PC-9 (cell line): ENCODE data around the gene POP5. TPM values are rescaled to one million over a fixed set of nuclear protein-coding genes. Genes with fewer than 3 reads are reported as not detected.

ENCODE experiments used
- BruUV-seq: library from RNA; stranded (reverse); fragments of 400-500 nt; replicated peaks from 2 replicates; lab custom pipeline; 2021; lab: Mats Ljungman, UMichigan
- CTCF ChIA-PET: fragments of 300-600 bp; sonication (Branson Sonifier 250); formaldehyde crosslinking; loops from one replicate; lab custom pipeline; 2022; ENCODE audit warnings: antibody characterized with exemption; lab: Charles Lee
- POLR2A ChIA-PET: fragments of 300-600 bp; sonication (Branson Sonifier 250); formaldehyde crosslinking; loops from one replicate; lab custom pipeline; 2022; ENCODE audit warnings: antibody characterized with exemption; ENCODE audit not compliant: unreplicated experiment; lab: Charles Lee
- DNase-seq, 2 experiments: peaks; one replicate each; pipeline versions ENCODE4 v3.0.0 to v3.0.0-alpha.2; 2015 to 2022; ENCODE audit warnings: mixed read lengths in 1 of 2
- H2AFZ ChIP-seq: fragments of 200-600 bp; sonication (generic); 2 replicates; pipeline ENCODE4 v1.8.1; 2017; ENCODE audit warnings: antibody characterized with exemption
- H3F3A ChIP-seq: fragments of 200-600 bp; sonication (generic); 2 replicates; pipeline ENCODE4 v1.8.1; 2017; ENCODE audit warnings: antibody characterized with exemption, mild to moderate bottlenecking, low read depth; ENCODE audit not compliant: insufficient read depth
- H3K27ac ChIP-seq: fragments of 200-600 bp; sonication (generic); 2 replicates; pipeline ENCODE4 v1.6.1; 2016; ENCODE audit warnings: mixed run types
- H3K27me3 ChIP-seq: fragments of 200-600 bp; sonication (generic); 2 replicates; pipeline ENCODE4 v1.6.1; 2016; ENCODE audit warnings: low read depth, mixed run types; ENCODE audit not compliant: insufficient read depth
- H3K36me3 ChIP-seq: fragments of 200-600 bp; sonication (generic); 2 replicates; pipeline ENCODE4 v1.6.1; 2016; ENCODE audit warnings: low read depth, mixed run types
- H3K4me1 ChIP-seq: fragments of 200-600 bp; sonication (generic); replicated peaks from 2 replicates; pipeline ENCODE4 v1.6.1; 2016; ENCODE audit warnings: mixed run types; ENCODE audit not compliant: insufficient read depth
- H3K4me2 ChIP-seq: fragments of 200-600 bp; sonication (generic); 2 replicates; pipeline ENCODE4 v1.6.1; 2017; ENCODE audit warnings: mixed run types
- H3K4me3 ChIP-seq: fragments of 200-600 bp; sonication (generic); 2 replicates; pipeline ENCODE4 v1.6.1; 2016; ENCODE audit warnings: mixed run types
- H3K79me2 ChIP-seq: fragments of 200-600 bp; sonication (generic); 2 replicates; pipeline ENCODE4 v1.6.1; 2017; ENCODE audit warnings: low read depth, mixed run types
- H3K9me2 ChIP-seq: fragments of 200-600 bp; sonication (generic); 2 replicates; pipeline ENCODE4 v1.8.1; 2017; ENCODE audit warnings: mild to moderate bottlenecking; ENCODE audit not compliant: insufficient read depth
- H3K9me3 ChIP-seq: fragments of 200-600 bp; sonication (generic); 2 replicates; pipeline ENCODE4 v1.8.1; 2016; ENCODE audit warnings: low read depth; ENCODE audit not compliant: insufficient read depth
- H4K20me1 ChIP-seq: fragments of 200-600 bp; sonication (generic); 2 replicates; pipeline ENCODE4 v1.8.1; 2017; ENCODE audit not compliant: insufficient read depth
- EZH2 ChIP-seq: fragments of 200-600 bp; sonication (generic); IDR thresholded peaks from 2 replicates; pipeline ENCODE4 v1.8.0; 2017; ENCODE audit warnings: antibody characterized with exemption, low read depth
- intact Hi-C: fragments of 100-400 bp; cut with micrococcal nuclease; formaldehyde crosslinking; loops from one replicate; pipeline ENCODE4 v1.10.0; 2022; ENCODE audit not compliant: unreplicated experiment
- total RNA-seq: library from RNA; stranded (reverse); gene quantifications from 2 replicates; pipeline ENCODE4 v1.2.3, GENCODE V29; 2021
- TF ChIP-seq, protein P1 (sequence below): fragments of 200-600 bp; sonication (generic); conservative IDR thresholded peaks from 2 replicates; pipeline ENCODE4 v1.6.1; 2017; ENCODE audit warnings: mixed run types, antibody characterized with exemption, mild to moderate bottlenecking, moderate library complexity

The POP5 gene
- total RNA-seq, 1 experiment from 2014 or later: 26.5 TPM

DNA sequence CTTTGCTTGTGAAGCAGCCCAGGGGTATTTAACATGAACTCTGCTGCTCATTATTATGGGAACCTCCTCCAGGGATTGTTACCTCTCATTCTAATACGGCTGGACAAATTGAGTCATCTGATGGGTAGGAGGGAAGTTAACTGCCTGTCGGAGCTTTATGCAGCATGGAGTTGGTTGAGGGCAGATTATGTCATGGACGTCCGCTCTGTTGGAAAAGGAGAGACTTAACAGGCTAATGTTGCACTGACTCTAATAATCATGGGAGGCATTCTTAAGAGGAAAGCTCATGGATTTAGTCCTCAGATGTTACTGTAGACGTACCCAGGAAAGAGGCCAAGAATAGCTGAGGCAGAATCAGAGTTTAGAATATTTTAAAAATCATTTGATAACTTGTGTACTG is 9.9 kb downstream of the POP5 start:
- peaks cover 6% of the 10 kb centered on the region; the same call in 1 of the 2 replicates for H3F3A ChIP-seq
- no peaks in the 10 kb centered on the region for H3K9me2 ChIP-seq
- H3K9me3 ChIP-seq: no peaks in the 10 kb centered on the region
- H3K4me3 ChIP-seq: no peak overlapping the region
- POLR2A ChIA-PET: no interaction called here
- H3K27ac ChIP-seq: no peak overlapping the region
- no peak for TF ChIP-seq EZH2
- TF ChIP-seq, protein P1, sequence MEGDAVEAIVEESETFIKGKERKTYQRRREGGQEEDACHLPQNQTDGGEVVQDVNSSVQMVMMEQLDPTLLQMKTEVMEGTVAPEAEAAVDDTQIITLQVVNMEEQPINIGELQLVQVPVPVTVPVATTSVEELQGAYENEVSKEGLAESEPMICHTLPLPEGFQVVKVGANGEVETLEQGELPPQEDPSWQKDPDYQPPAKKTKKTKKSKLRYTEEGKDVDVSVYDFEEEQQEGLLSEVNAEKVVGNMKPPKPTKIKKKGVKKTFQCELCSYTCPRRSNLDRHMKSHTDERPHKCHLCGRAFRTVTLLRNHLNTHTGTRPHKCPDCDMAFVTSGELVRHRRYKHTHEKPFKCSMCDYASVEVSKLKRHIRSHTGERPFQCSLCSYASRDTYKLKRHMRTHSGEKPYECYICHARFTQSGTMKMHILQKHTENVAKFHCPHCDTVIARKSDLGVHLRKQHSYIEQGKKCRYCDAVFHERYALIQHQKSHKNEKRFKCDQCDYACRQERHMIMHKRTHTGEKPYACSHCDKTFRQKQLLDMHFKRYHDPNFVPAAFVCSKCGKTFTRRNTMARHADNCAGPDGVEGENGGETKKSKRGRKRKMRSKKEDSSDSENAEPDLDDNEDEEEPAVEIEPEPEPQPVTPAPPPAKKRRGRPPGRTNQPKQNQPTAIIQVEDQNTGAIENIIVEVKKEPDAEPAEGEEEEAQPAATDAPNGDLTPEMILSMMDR: no peak
- H4K20me1 ChIP-seq: peaks cover 6% of the 10 kb centered on the region; the same call in 1 of the 2 replicates
- intact Hi-C loops: no loop called here
- H2AFZ ChIP-seq: no peak overlapping the region
- H3K79me2 ChIP-seq: no peaks in the 10 kb centered on the region
- CTCF ChIA-PET: no interaction called here
- H3K4me1 ChIP-seq: no peaks in the 10 kb centered on the region
- no peak for DNase-seq
- BruUV-seq: no TSS peak
- no peaks in the 10 kb centered on the region for H3K27me3 ChIP-seq
- H3K36me3 ChIP-seq: peaks cover 21% of the 10 kb centered on the region
- no peak overlapping the region for H3K4me2 ChIP-seq

DNA sequence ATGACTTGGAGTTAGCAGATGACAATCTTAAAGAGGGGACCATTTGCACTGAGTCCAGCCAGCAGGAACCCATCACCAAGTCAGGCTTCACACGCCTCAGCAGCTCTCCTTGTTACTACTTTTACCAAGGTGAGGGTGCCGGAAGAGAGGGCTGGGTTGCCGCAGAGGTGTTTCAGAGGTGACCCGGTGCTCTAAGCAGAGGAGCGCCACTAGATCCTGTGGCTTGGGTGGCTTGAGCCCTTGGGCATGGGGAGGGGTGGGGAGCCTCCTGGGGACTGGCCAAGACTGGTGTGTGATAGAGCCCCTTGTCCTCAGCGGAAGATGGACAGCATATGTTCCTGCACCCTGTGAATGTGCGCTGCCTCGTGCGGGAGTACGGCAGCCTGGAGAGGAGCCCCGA is 17.7 kb downstream of the POP5 start:
- no TSS peak for BruUV-seq
- intact Hi-C loops: no loop called here

DNA sequence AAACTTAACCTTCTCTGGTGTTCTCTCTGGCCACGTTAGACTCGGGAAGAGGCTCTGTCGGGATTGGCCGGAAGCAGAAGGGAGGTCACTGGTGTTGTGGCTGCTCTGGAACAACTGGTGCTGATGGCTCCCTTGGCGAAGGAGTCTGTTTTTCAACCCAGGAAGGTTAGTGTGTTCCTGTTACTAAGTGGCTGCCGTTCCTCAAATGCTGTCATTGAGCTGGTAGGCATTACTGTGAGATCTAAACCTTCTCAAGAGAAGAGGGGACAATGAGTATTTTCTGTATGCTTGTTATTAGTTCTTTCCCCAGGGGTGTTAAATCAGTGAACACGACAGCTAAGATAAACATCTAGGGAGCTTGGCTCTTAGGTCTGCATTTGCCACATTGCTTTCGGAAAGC is 18.3 kb downstream of the POP5 start:
- intact Hi-C loops: no loop called here
- H3K4me1 ChIP-seq: no peaks in the 10 kb centered on the region
- H3K27ac ChIP-seq: no peak overlapping the region
- ChIA-PET CTCF (interaction anchor here (0.6 kb wide), 1 partner anchor 936 kb away, joined by 9 read pairs; no protein-coding TSS in a partner anchor), POLR2A (no interaction called here)
- no TSS peak for BruUV-seq
- no peaks in the 10 kb centered on the region for H3K9me3 ChIP-seq
- H4K20me1 ChIP-seq: 0 out of 2 replicates have a peak, but pooled peaks cover 9% of the 10 kb centered on the region
- H3K4me2 ChIP-seq: no peak overlapping the region
- peaks cover 33% of the 10 kb centered on the region for H3K36me3 ChIP-seq
- H3K79me2 ChIP-seq: no peaks in the 10 kb centered on the region
- H2AFZ ChIP-seq: no peak overlapping the region
- no peaks in the 10 kb centered on the region for H3F3A ChIP-seq
- TF ChIP-seq, protein P1: no peak
- no peak for TF ChIP-seq EZH2
- DNase-seq: no peak
- H3K9me2 ChIP-seq: no peaks in the 10 kb centered on the region
- no peaks in the 10 kb centered on the region for H3K27me3 ChIP-seq
- H3K4me3 ChIP-seq: no peak overlapping the region

More for the DNA sequence above, 17.7 kb downstream of the POP5 start:
- POLR2A ChIA-PET: no interaction called here
- CTCF ChIA-PET: interaction anchor here (0.6 kb wide), 1 partner anchor 936 kb away, joined by 9 read pairs; no protein-coding TSS in a partner anchor
- TF ChIP-seq, protein P1: no peak
- H3K4me1 ChIP-seq: no peaks in the 10 kb centered on the region
- H3K27ac ChIP-seq: no peak overlapping the region
- H3K27me3 ChIP-seq: no peaks in the 10 kb centered on the region
- no peak overlapping the region for H2AFZ ChIP-seq
- H4K20me1 ChIP-seq: 0 out of 2 replicates have a peak, but pooled peaks cover 9% of the 10 kb centered on the region
- H3K36me3 ChIP-seq: peaks cover 31% of the 10 kb centered on the region
- H3F3A ChIP-seq: no peaks in the 10 kb centered on the region
- H3K9me3 ChIP-seq: no peaks in the 10 kb centered on the region
- DNase-seq: no peak
- H3K9me2 ChIP-seq: no peaks in the 10 kb centered on the region
- no peak overlapping the region for H3K4me3 ChIP-seq
- no peaks in the 10 kb centered on the region for H3K79me2 ChIP-seq
- H3K4me2 ChIP-seq: no peak overlapping the region
